Spinal cord (tissue), 10 donors: ENCODE results near the gene OLFM2. TPM values are rescaled to one million over a fixed set of nuclear protein-coding genes. Genes with fewer than 3 reads are reported as not detected.
A peak's percentile ranks its signal among the peaks of the same experiment; 100 is the strongest.

Experiments used
- DNase-seq, 6 donors: peaks; one replicate each; pipeline versions ENCODE4 v3.0.0 to v3.0.0-alpha.2; 2013 to 2015; ENCODE audit warnings: low spot score in 6 of 6, low read depth in 4 of 6
- H3K27ac ChIP-seq: one replicate; pipeline ENCODE4 v1.5.1; 2013; ENCODE audit warnings: low read depth, low read length, control low read depth
- H3K27me3 ChIP-seq: one replicate; pipeline ENCODE4 v1.6.1; 2013; ENCODE audit warnings: low read length; ENCODE audit not compliant: control insufficient read depth, insufficient read depth
- H3K36me3 ChIP-seq: one replicate; pipeline ENCODE4 v1.6.1; 2013; ENCODE audit warnings: low read length; ENCODE audit not compliant: control insufficient read depth, insufficient read depth
- H3K4me1 ChIP-seq: one replicate; pipeline ENCODE4 v1.6.1; 2013; ENCODE audit warnings: low read length; ENCODE audit not compliant: control insufficient read depth, insufficient read depth
- H3K4me3 ChIP-seq: one replicate; pipeline ENCODE4 v1.5.1; 2013; ENCODE audit warnings: low read depth, low read length, control low read depth
- H3K9me3 ChIP-seq: one replicate; pipeline ENCODE4 v1.6.1; 2013; ENCODE audit warnings: low read length; ENCODE audit not compliant: control insufficient read depth, insufficient read depth
- WGBS: methylation state at CpG from one replicate; pipeline ENCODE4 v1.1.5; 2013; ENCODE audit warnings: missing lambda C conversion rate; ENCODE audit not compliant: insufficient coverage; 5-methylcytosine and 5-hydroxymethylcytosine counted together
- polyA plus RNA-seq, 2 donors: library from polyadenylated mRNA; unstranded; fragments of 120-200 nt; gene quantifications; one replicate each; pipeline ENCODE4 v1.2.1, GENCODE V29; 2013; ENCODE audit not compliant: insufficient read length in 2 of 2
- total RNA-seq, 2 donors: library from RNA; depleted of rRNA in 1 of 2; stranded (reverse); fragments of 120-200 nt in 1 of 2; fragments of >200 nt in 1 of 2; gene quantifications; one replicate each; pipeline versions ENCODE4 v1.2.3 to v1.2.4, GENCODE V29; 2013 to 2014
- donor health status: healthy.

OLFM2 gene
- total and polyA plus RNA-seq, 4 donors, result 47.9 to 251 (median 158) TPM

GRCh38 chr19:9966448-9966847, 30.1 kb upstream of the OLFM2 start:
- Histone ChIP-seq H3K27me3 (peaks cover 16% of the 10 kb centered on the region), H3K27ac (no peak overlapping the region), H3K36me3 (peaks cover 21% of the 10 kb centered on the region), H3K4me3 (no peak overlapping the region), H3K4me1 (peaks cover 4% of the 10 kb centered on the region), H3K9me3 (no peaks in the 10 kb centered on the region)
- WGBS, result 15% methylated on average over 29 of the region's 29 CpGs
- DNase-seq, result no peak

DNA sequence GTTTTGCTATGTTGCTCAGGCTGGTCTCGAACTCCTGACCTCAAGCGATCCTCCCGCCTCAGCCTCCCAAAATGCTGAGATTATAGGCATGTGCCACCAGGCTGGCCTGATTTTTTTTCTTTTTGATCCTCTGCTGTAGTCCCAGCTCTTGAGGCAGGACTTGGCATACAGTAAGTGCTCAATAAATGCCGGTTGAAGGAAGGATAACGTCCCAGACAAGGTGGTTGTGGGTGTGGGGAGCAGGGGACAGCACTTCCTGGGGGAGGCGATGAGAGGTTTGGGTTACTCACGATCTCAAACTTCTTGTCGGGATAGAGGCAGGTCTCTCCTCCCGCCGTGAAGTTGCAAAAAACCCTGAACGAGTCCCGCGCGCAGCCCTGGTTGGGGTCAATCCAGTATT, 29.7 kb upstream of the OLFM2 start:
- no peak overlapping the region for H3K4me3 ChIP-seq
- no peak for DNase-seq
- H3K4me1 ChIP-seq, result peaks cover 4% of the 10 kb centered on the region
- H3K36me3 ChIP-seq, result peaks cover 21% of the 10 kb centered on the region
- WGBS, result 50% methylated on average over 11 of the region's 14 CpGs
- no peak overlapping the region for H3K27ac ChIP-seq
- peaks cover 16% of the 10 kb centered on the region for H3K27me3 ChIP-seq
- no peaks in the 10 kb centered on the region for H3K9me3 ChIP-seq

- Histone ChIP-seq H3K36me3 (peaks cover 10% of the 10 kb centered on the region), H3K27me3 (peaks cover 9% of the 10 kb centered on the region), H3K27ac (no peak overlapping the region), H3K4me3 (no peak overlapping the region), H3K4me1 (peaks cover 4% of the 10 kb centered on the region), H3K9me3 (no peaks in the 10 kb centered on the region)
- 100% methylated on average over 1 of the region's 7 CpGs for WGBS
- no peak for DNase-seq
Measured at GRCh38 chr19:9962623-9963290, 26.4 kb upstream of the OLFM2 start.

GRCh38 chr19:9961103-9961502, 24.8 kb upstream of the OLFM2 start:
- Histone ChIP-seq H3K4me1 (no peaks in the 10 kb centered on the region), H3K27me3 (peaks cover under 1% of the 10 kb centered on the region), H3K4me3 (no peak overlapping the region), H3K9me3 (no peaks in the 10 kb centered on the region), H3K36me3 (peaks cover 7% of the 10 kb centered on the region), H3K27ac (no peak overlapping the region)
- WGBS, result 86% methylated on average over 1 of the region's 4 CpGs
- no peak for DNase-seq

- WGBS, result 80% methylated on average over 1 of the region's 1 CpG
- no peak for DNase-seq
- H3K27me3 ChIP-seq, result no peaks in the 10 kb centered on the region
- H3K36me3 ChIP-seq, result peaks cover 7% of the 10 kb centered on the region
- H3K4me1 ChIP-seq, result peaks cover 10% of the 10 kb centered on the region
- no peaks in the 10 kb centered on the region for H3K9me3 ChIP-seq
- no peak overlapping the region for H3K4me3 ChIP-seq
- H3K27ac ChIP-seq, result no peak overlapping the region
Measured at GRCh38 chr19:9958379-9958821, 22.1 kb upstream of the OLFM2 start.

- DNase-seq, result no peak
- Histone ChIP-seq H3K9me3 (no peaks in the 10 kb centered on the region), H3K4me3 (no peak overlapping the region), H3K4me1 (peaks cover 14% of the 10 kb centered on the region), H3K27me3 (no peaks in the 10 kb centered on the region), H3K36me3 (peaks cover 7% of the 10 kb centered on the region), H3K27ac (no peak overlapping the region)
- WGBS, result 100% methylated on average over 1 of the region's 3 CpGs
Measured at GRCh38 chr19:9956956-9957355, 20.6 kb upstream of the OLFM2 start.

- no peak overlapping the region for H3K4me3 ChIP-seq
- no peaks in the 10 kb centered on the region for H3K9me3 ChIP-seq
- peaks cover 14% of the 10 kb centered on the region for H3K4me1 ChIP-seq
- DNase-seq, result peak in 2 of 6 donors; percentile 91 to 92
- no peaks in the 10 kb centered on the region for H3K27me3 ChIP-seq
- no peak overlapping the region for H3K27ac ChIP-seq
- H3K36me3 ChIP-seq, result no peaks in the 10 kb centered on the region
- WGBS, result 50% methylated on average over 3 of the region's 18 CpGs
Measured at GRCh38 chr19:9953802-9954542, 17.7 kb upstream of the OLFM2 start.

DNA sequence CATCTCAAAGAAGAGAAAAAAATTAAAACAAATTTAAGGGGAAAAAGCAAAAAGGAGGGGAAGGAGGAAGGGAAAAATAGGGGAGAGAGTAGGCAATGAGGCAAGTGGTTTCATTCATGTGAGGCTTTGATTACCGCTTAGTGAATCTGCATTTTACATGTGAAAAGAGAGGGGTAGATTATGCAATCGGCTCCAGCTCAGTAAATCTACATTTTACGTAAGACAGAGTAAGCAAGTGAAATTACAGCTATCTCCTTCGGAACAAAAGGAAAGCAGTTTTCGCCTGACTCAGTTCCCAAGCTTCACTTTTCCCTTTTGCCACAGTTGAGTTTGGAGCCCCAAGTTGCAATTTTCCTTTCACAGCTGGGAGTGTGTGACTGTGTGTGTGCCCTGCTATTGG, 16.0 kb upstream of the OLFM2 start:
- WGBS, result no CpG with 5 or more reads among the region's 5 CpGs
- Histone ChIP-seq H3K4me3 (no peak overlapping the region), H3K27ac (no peak overlapping the region), H3K36me3 (no peaks in the 10 kb centered on the region), H3K4me1 (peaks cover 14% of the 10 kb centered on the region), H3K27me3 (no peaks in the 10 kb centered on the region), H3K9me3 (no peaks in the 10 kb centered on the region)
- DNase-seq, result no peak

GRCh38 chr19:9947441-9947840, 11.1 kb upstream of the OLFM2 start:
- Histone ChIP-seq H3K9me3 (no peaks in the 10 kb centered on the region), H3K27me3 (no peaks in the 10 kb centered on the region), H3K4me3 (no peak overlapping the region), H3K4me1 (peaks cover 15% of the 10 kb centered on the region), H3K36me3 (no peaks in the 10 kb centered on the region), H3K27ac (no peak overlapping the region)
- DNase-seq, result no peak
- WGBS, result no CpG with 5 or more reads among the region's 4 CpGs
